CD14-positive monocyte (primary cell): Measurements from ENCODE around the gene WDR86. TPM values are rescaled to one million over a fixed set of nuclear protein-coding genes. Genes with fewer than 3 reads are reported as not detected.

Experiments
- DNase-seq, 3 donors: peaks; one replicate each; pipeline ENCODE4 v3.0.0-alpha.2; 2011 to 2022
- H2AFZ ChIP-seq: 2 replicates; pipeline ENCODE4 v1.6.0; 2012; ENCODE audit warnings: mild to moderate bottlenecking, low read depth, low read length, inconsistent platforms; ENCODE audit not compliant: insufficient read depth, poor library complexity, severe bottlenecking
- H3K27ac ChIP-seq, 2 donors: 1 replicate in 1 of 2; 2 replicates in 1 of 2; pipeline ENCODE4 v1.5.1; 2012 to 2013; ENCODE audit warnings: low read length in 2 of 2, control low read depth in 1 of 2, inconsistent platforms in 1 of 2, low read depth in 1 of 2, mild to moderate bottlenecking in 1 of 2
- H3K27me3 ChIP-seq, 2 donors: one replicate each; pipeline versions ENCODE4 v1.6.0 to v1.6.1; 2011 to 2013; ENCODE audit warnings: low read length in 2 of 2; ENCODE audit not compliant: control insufficient read depth in 2 of 2, insufficient read depth in 2 of 2
- H3K36me3 ChIP-seq, 2 donors: replicated peaks in 1 of 2; 1 replicate in 1 of 2; 2 replicates in 1 of 2; pipeline versions ENCODE4 v1.5.1 to v1.6.1; 2012 to 2013; ENCODE audit warnings: low read length in 2 of 2, control low read depth in 1 of 2, inconsistent platforms in 1 of 2, mild to moderate bottlenecking in 1 of 2; ENCODE audit not compliant: insufficient read depth in 2 of 2, control insufficient read depth in 1 of 2
- H3K4me1 ChIP-seq, 2 donors: 1 replicate in 1 of 2; 2 replicates in 1 of 2; pipeline versions ENCODE4 v1.5.1 to v1.6.1; 2012 to 2013; ENCODE audit warnings: low read length in 2 of 2, control low read depth in 1 of 2, inconsistent platforms in 1 of 2, mild to moderate bottlenecking in 1 of 2, moderate library complexity in 1 of 2; ENCODE audit not compliant: insufficient read depth in 2 of 2, control insufficient read depth in 1 of 2
- H3K4me2 ChIP-seq: replicated peaks from 2 replicates; pipeline ENCODE3; 2012; ENCODE audit warnings: low read length, moderate library complexity, mild to moderate bottlenecking; ENCODE audit not compliant: poor library complexity, severe bottlenecking; ENCODE audit errors: extremely low read depth
- H3K4me3 ChIP-seq, 3 experiments: fragments of 200-600 bp in 1 of 3; sonication (generic) in 1 of 3; replicated peaks in 1 of 3; 1 replicate in 2 of 3; 2 replicates in 1 of 3; pipeline ENCODE4 v1.5.1; 2011 to 2013; ENCODE audit warnings: low read length in 3 of 3, mild to moderate bottlenecking in 3 of 3, control low read depth in 2 of 3, low read depth in 2 of 3, inconsistent platforms in 1 of 3, moderate library complexity in 1 of 3
- H3K79me2 ChIP-seq: 2 replicates; pipeline ENCODE4 v1.6.0; 2012; ENCODE audit warnings: mild to moderate bottlenecking, control low read depth, inconsistent platforms, low read length, moderate library complexity; ENCODE audit not compliant: insufficient read depth
- H3K9ac ChIP-seq: 2 replicates; pipeline ENCODE4 v1.6.0; 2017; ENCODE audit warnings: low read length, mild to moderate bottlenecking; ENCODE audit not compliant: insufficient read depth, poor library complexity, severe bottlenecking
- H3K9me3 ChIP-seq, 2 donors: replicated peaks in 1 of 2; 1 replicate in 1 of 2; 2 replicates in 1 of 2; pipeline versions ENCODE4 v1.5.1 to v1.6.1; 2012 to 2013; ENCODE audit warnings: low read length in 2 of 2, control low read depth in 1 of 2; ENCODE audit not compliant: control insufficient read depth in 1 of 2, insufficient read depth in 1 of 2
- H4K20me1 ChIP-seq: 2 replicates; pipeline ENCODE4 v1.6.0; 2012; ENCODE audit warnings: mild to moderate bottlenecking, low read length, control low read depth, moderate library complexity; ENCODE audit not compliant: insufficient read depth
- H3K27ac Mint-ChIP-seq, 7 donors: one replicate each; pipeline ENCODE4 v1.8.0; 2020; ENCODE audit warnings: mild to moderate bottlenecking in 7 of 7, mixed read lengths in 7 of 7, moderate library complexity in 6 of 7, inconsistent platforms in 2 of 7
- H3K27me3 Mint-ChIP-seq, 3 donors: one replicate each; pipeline ENCODE4 v1.8.0; 2021 to 2022; ENCODE audit warnings: low read depth in 3 of 3, mild to moderate bottlenecking in 3 of 3, mixed read lengths in 3 of 3, moderate library complexity in 3 of 3, inconsistent platforms in 1 of 3
- H3K36me3 Mint-ChIP-seq, 2 donors: one replicate each; pipeline ENCODE4 v1.8.0; 2020; ENCODE audit warnings: mixed read lengths in 2 of 2, inconsistent platforms in 1 of 2, mild to moderate bottlenecking in 1 of 2
- H3K4me1 Mint-ChIP-seq: one replicate; pipeline ENCODE4 v1.8.0; 2020; ENCODE audit warnings: mild to moderate bottlenecking, mixed read lengths
- H3K4me3 Mint-ChIP-seq, 2 donors: one replicate each; pipeline ENCODE4 v1.8.0; 2020; ENCODE audit warnings: mild to moderate bottlenecking in 2 of 2, mixed read lengths in 2 of 2, moderate library complexity in 1 of 2
- H3K9me3 Mint-ChIP-seq, 7 donors: one replicate each; pipeline ENCODE4 v1.8.0; 2020 to 2022; ENCODE audit warnings: mixed read lengths in 7 of 7, mild to moderate bottlenecking in 6 of 7, moderate library complexity in 6 of 7, inconsistent platforms in 2 of 7
- WGBS: methylation state at CpG from one replicate; pipeline ENCODE4 v1.1.5; 2013; ENCODE audit warnings: missing lambda C conversion rate; ENCODE audit not compliant: insufficient coverage; 5-methylcytosine and 5-hydroxymethylcytosine counted together
- intact Hi-C, 2 donors: fragments of 100-400 bp; cut with micrococcal nuclease; formaldehyde crosslinking; loops; one replicate each; pipeline versions ENCODE4 v1.15.0 to v1.15.1; 2023
- polyA plus RNA-seq, 3 donors: library from polyadenylated mRNA; depleted of rRNA in 1 of 3; unstranded in 2 of 3; stranded (reverse) in 1 of 3; fragments of 300-500 nt in 2 of 3; fragments of >200 nt in 1 of 3; fragmentation: Illumina TruSeq in 2 of 3; gene quantifications; 1 replicate in 2 of 3; 2 replicates in 1 of 3; pipeline ENCODE4 v1.2.3, GENCODE V29; 2012 to 2021
- TF ChIP-seq, protein P1 (sequence below): fragments of 200-600 bp; IDR thresholded peaks from one replicate; pipeline ENCODE4 v1.8.0; 2022; ENCODE audit warnings: antibody characterized with exemption, mild to moderate bottlenecking

WDR86 gene
- polyA plus RNA-seq, 3 donors, result 0.11 to 0.30 (median 0.24) TPM

DNA sequence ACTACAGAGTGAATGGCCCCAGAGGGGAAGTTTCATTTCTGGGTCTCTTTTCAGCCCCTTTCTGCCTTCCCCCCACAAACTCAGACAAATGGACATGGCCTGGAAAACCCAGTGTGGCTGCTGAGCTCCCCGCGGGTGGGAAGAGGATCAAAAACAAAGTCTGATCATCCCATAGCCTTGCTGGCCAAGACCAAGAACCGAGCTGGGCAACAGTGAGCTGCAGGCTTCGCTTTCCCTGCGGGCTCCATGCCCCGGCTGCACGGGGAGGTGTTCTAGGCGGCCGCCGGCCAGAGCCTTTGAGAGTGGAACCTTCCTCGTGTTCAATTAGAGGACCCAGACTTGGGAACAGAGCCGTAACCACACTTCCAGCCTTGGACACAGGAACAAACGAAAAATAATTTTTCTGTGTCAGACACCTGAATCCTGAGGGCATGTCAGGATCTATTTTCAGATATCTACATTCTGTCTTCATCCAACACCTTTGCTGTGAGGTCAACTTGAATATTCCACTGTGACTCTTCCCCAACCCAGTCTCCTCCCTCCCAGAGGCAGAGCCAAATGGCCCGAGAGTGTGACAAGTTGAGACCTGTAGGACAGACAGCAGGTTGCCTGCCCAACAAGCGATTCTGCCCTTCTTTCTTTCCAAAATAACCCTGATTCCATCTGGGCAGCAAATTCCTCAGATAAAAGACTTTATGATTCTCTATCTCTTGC, 26.0 kb downstream of the WDR86 start:
- Histone ChIP-seq H4K20me1 (no peaks in the 10 kb centered on the region), H3K9me3 (peaks cover 0 to 9% of the 10 kb centered on the region in 2 donors), H3K27me3 (peaks cover 12 to 37% of the 10 kb centered on the region in 2 donors), H3K79me2 (no peaks in the 10 kb centered on the region), H3K4me3 (no peak overlapping the region), H3K4me1 (peaks cover 15 to 22% of the 10 kb centered on the region in 2 donors), H2AFZ (no peak overlapping the region), H3K4me2 (no peak overlapping the region), H3K9ac (no peak overlapping the region), H3K27ac (no peak overlapping the region), H3K36me3 (peaks cover 2 to 3% of the 10 kb centered on the region in 2 donors)
- intact Hi-C loops, result loop anchor here in 1 of 2 donors (5.0 kb wide), 1 partner anchor 69 kb away; no protein-coding TSS in a partner anchor
- 82% methylated on average over 14 of the region's 15 CpGs for WGBS
- TF ChIP-seq, protein P1, sequence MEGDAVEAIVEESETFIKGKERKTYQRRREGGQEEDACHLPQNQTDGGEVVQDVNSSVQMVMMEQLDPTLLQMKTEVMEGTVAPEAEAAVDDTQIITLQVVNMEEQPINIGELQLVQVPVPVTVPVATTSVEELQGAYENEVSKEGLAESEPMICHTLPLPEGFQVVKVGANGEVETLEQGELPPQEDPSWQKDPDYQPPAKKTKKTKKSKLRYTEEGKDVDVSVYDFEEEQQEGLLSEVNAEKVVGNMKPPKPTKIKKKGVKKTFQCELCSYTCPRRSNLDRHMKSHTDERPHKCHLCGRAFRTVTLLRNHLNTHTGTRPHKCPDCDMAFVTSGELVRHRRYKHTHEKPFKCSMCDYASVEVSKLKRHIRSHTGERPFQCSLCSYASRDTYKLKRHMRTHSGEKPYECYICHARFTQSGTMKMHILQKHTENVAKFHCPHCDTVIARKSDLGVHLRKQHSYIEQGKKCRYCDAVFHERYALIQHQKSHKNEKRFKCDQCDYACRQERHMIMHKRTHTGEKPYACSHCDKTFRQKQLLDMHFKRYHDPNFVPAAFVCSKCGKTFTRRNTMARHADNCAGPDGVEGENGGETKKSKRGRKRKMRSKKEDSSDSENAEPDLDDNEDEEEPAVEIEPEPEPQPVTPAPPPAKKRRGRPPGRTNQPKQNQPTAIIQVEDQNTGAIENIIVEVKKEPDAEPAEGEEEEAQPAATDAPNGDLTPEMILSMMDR, result no peak
- no peak for DNase-seq
- Mint-ChIP-seq H3K36me3 (peaks cover 5 to 10% of the 10 kb centered on the region in 2 donors), H3K9me3 (peaks cover 0 to 12% (median 3%) of the 10 kb centered on the region in 7 donors), H3K27ac (no peak overlapping the region), H3K4me1 (peaks cover 11% of the 10 kb centered on the region), H3K4me3 (no peak overlapping the region), H3K27me3 (peaks cover 40 to 52% (median 49%) of the 10 kb centered on the region in 3 donors)

DNA sequence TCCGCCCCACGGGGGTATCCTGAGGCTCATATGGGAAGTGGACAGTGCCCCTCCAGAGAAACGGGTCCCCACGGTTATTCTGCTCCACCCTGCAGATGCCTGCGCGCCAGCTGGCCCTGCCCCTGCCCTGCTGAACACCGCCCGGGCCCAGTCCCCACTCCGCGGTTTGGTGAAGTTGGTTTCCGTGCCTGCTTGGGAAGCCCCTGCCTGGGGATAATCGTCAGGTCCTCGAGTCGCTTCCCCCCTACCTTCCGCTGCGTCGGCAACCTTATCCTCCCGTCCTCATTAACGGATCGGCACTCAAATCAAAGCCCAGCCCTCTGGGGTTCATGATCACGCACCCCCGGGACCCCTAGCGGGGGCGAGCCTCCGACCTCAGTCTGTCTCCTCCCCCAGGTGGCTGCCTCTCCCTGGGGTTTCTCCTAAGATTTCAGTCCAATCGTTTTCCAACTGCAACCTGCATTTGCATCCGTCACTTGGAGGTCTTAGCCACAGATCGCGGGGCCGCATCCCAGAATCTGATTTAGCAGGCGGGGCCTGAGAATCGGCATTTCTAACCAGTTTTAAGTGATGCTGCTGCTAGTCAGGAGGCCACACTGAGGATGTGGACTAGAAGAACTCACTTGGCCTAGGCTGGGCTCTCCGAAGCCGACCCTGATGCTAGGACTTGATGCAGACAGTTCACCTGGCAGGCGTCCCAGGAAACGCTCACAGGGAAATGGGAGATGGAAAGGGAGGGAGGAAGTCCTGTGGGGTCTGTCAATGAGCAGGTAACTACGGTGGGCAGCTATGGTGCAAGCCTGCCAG, 27.6 kb downstream of the WDR86 start:
- peak overlapping the region; percentile 45 to 85 for H3K4me3 Mint-ChIP-seq
- peaks cover 12 to 37% of the 10 kb centered on the region in 2 donors for H3K27me3 ChIP-seq
- H3K36me3 ChIP-seq, result peaks cover 11 to 17% of the 10 kb centered on the region in 2 donors
- H3K9me3 ChIP-seq, result peaks cover 0 to 9% of the 10 kb centered on the region in 2 donors
- H3K9ac ChIP-seq, result no peak overlapping the region
- intact Hi-C loops, result loop anchor here in 1 of 2 donors (5.0 kb wide), 1 partner anchor 70 kb away; no protein-coding TSS in a partner anchor
- no peak for DNase-seq
- peaks cover 0 to 12% (median 3%) of the 10 kb centered on the region in 7 donors for H3K9me3 Mint-ChIP-seq
- H3K27ac ChIP-seq, result no peak overlapping the region
- H3K4me3 ChIP-seq, result peak overlapping the region in 1 of 3 experiments; percentile 66
- H3K4me1 Mint-ChIP-seq, result peaks cover 11% of the 10 kb centered on the region
- no peaks in the 10 kb centered on the region for H4K20me1 ChIP-seq
- H3K4me1 ChIP-seq, result peaks cover 15 to 22% of the 10 kb centered on the region in 2 donors
- peak overlapping the region; percentile 79 for H3K4me2 ChIP-seq
- no peaks in the 10 kb centered on the region for H3K79me2 ChIP-seq
- H2AFZ ChIP-seq, result peak overlapping the region; percentile 65
- peaks cover 36 to 52% (median 47%) of the 10 kb centered on the region in 3 donors for H3K27me3 Mint-ChIP-seq
- peaks cover 20 to 24% of the 10 kb centered on the region in 2 donors for H3K36me3 Mint-ChIP-seq
- TF ChIP-seq, protein P1, result no peak
- WGBS, result 15% methylated on average over 31 of the region's 37 CpGs
- H3K27ac Mint-ChIP-seq, result no peak overlapping the region
